Mesendoderm (in vitro differentiated cells): Measurements from ENCODE around the gene FASN.
A peak's percentile ranks its signal among the peaks of the same experiment; 100 is the strongest.

ENCODE experiments used
- DNase-seq: peaks from one replicate; pipeline ENCODE4 v3.0.0; 2013
- H2AK5ac ChIP-seq: 2 replicates; pipeline ENCODE4 v1.6.1; 2013; ENCODE audit warnings: low read length, inconsistent platforms
- H2BK120ac ChIP-seq: 2 replicates; pipeline ENCODE4 v1.6.1; 2013; ENCODE audit warnings: low read depth, mild to moderate bottlenecking, low read length, moderate library complexity, mixed read lengths
- H2BK15ac ChIP-seq: replicated peaks from 2 replicates; pipeline ENCODE4 v1.6.1; 2013; ENCODE audit warnings: low read depth, mild to moderate bottlenecking, moderate library complexity
- H2BK5ac ChIP-seq: 2 replicates; pipeline ENCODE4 v1.6.1; 2013; ENCODE audit warnings: low read length, inconsistent platforms
- H3K18ac ChIP-seq: 2 replicates; pipeline ENCODE4 v1.6.1; 2013; ENCODE audit warnings: mild to moderate bottlenecking, low read length, mixed read lengths
- H3K23ac ChIP-seq: one replicate; pipeline ENCODE4 v1.6.1; 2013; ENCODE audit warnings: low read length
- H3K27ac ChIP-seq: 2 replicates; pipeline ENCODE4 v1.5.1; 2013; ENCODE audit warnings: low read depth, mild to moderate bottlenecking, inconsistent platforms, low read length, moderate library complexity
- H3K27me3 ChIP-seq: 2 replicates; pipeline ENCODE4 v1.6.1; 2013; ENCODE audit warnings: low read length, control low read depth, mild to moderate bottlenecking, inconsistent platforms; ENCODE audit not compliant: insufficient read depth, poor library complexity
- H3K36me3 ChIP-seq: 2 replicates; pipeline ENCODE4 v1.6.1; 2013; ENCODE audit warnings: low read length, inconsistent platforms; ENCODE audit not compliant: control insufficient read depth, insufficient read depth
- H3K4ac ChIP-seq: one replicate; pipeline ENCODE4 v1.6.1; 2013; ENCODE audit warnings: low read depth, mild to moderate bottlenecking, low read length, moderate library complexity
- H3K4me1 ChIP-seq: 2 replicates; pipeline ENCODE4 v1.6.1; 2013; ENCODE audit warnings: low read depth, low read length, inconsistent platforms; ENCODE audit not compliant: control insufficient read depth
- H3K4me2 ChIP-seq: 2 replicates; pipeline ENCODE4 v1.6.1; 2013; ENCODE audit warnings: low read length
- H3K4me3 ChIP-seq: 2 replicates; pipeline ENCODE4 v1.5.1; 2013; ENCODE audit warnings: mild to moderate bottlenecking, low read length
- H3K56ac ChIP-seq: one replicate; pipeline ENCODE4 v1.6.1; 2013; ENCODE audit warnings: low read length
- H3K79me1 ChIP-seq: 2 replicates; pipeline ENCODE4 v1.6.1; 2013; ENCODE audit warnings: low read length, inconsistent platforms
- H3K79me2 ChIP-seq: 2 replicates; pipeline ENCODE4 v1.6.1; 2013; ENCODE audit warnings: mild to moderate bottlenecking, low read length; ENCODE audit not compliant: control insufficient read depth, insufficient read depth
- H3K9ac ChIP-seq: 2 replicates; pipeline ENCODE4 v1.6.1; 2013; ENCODE audit warnings: low read length, inconsistent platforms
- H4K5ac ChIP-seq: one replicate; pipeline ENCODE4 v1.6.1; 2013; ENCODE audit warnings: low read length
- H4K8ac ChIP-seq: one replicate; pipeline ENCODE4 v1.6.1; 2013; ENCODE audit warnings: low read depth, mild to moderate bottlenecking, control low read depth, low read length, moderate library complexity
- WGBS: extraction: QIAGEN DNeasy Blood & Tissue Kit; methylation state at CpG from one replicate; pipeline ENCODE4 v1.1.7; 2013; ENCODE audit warnings: low lambda C conversion rate, missing lambda C conversion rate; ENCODE audit not compliant: insufficient coverage; ENCODE audit errors: extremely low coverage; 5-methylcytosine and 5-hydroxymethylcytosine counted together

The FASN gene

GRCh38 chr17:82034371-82035011 lies 63.5 kb downstream of the FASN start:
- H4K5ac ChIP-seq, result no peak overlapping the region
- H4K8ac ChIP-seq, result no peak overlapping the region
- no peaks in the 10 kb centered on the region for H3K79me2 ChIP-seq
- H2BK120ac ChIP-seq, result no peak overlapping the region
- H2AK5ac ChIP-seq, result no peak overlapping the region
- peak; percentile 42 for DNase-seq
- H3K4me2 ChIP-seq, result no peak overlapping the region
- H3K27ac ChIP-seq, result no peak overlapping the region
- H3K56ac ChIP-seq, result peak overlapping the region; percentile 65
- no peaks in the 10 kb centered on the region for H3K27me3 ChIP-seq
- H3K9ac ChIP-seq, result peak overlapping the region; percentile 35
- no CpG with 5 or more reads among the region's 23 CpGs for WGBS
- no peak overlapping the region for H3K4me3 ChIP-seq
- no peak overlapping the region for H3K18ac ChIP-seq
- no peaks in the 10 kb centered on the region for H3K36me3 ChIP-seq
- H3K4ac ChIP-seq, result no peak overlapping the region
- H3K23ac ChIP-seq, result no peak overlapping the region
- H3K4me1 ChIP-seq, result no peaks in the 10 kb centered on the region
- H3K79me1 ChIP-seq, result no peaks in the 10 kb centered on the region
- H2BK5ac ChIP-seq, result no peak overlapping the region
- no peak overlapping the region for H2BK15ac ChIP-seq

DNA sequence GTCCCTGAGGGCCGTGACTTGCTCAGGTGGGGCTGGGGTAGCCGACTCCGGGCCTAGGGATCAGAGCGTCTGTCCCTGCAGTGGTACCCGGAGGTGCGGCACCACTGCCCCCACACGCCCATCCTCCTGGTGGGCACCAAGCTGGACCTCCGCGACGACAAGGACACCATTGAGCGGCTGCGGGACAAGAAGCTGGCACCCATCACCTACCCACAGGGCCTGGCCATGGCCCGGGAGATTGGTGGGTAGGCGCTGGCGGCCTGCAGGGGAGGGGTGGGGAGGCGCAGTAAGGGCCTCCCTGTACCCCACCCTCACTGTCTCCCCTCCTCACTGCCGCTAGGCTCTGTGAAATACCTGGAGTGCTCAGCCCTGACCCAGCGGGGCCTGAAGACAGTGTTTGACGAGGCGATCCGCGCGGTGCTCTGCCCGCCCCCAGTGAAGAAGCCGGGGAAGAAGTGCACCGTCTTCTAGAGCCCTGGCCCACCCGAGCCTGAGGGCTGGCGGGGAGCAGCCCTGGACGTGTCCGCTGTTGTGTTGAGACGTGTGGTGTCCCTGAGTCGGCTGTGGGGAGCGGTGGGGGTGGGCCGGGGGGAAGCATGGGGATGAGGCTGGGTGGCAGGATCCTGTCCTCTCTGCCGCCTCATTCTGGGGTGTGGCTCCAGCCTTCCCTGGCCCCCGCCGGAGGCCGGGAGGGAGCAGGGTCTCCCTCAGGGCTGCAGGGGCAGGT lies 64.5 kb downstream of the FASN start:
- Histone ChIP-seq H2BK120ac (no peak overlapping the region), H4K5ac (no peak overlapping the region), H3K27ac (no peak overlapping the region), H3K36me3 (no peaks in the 10 kb centered on the region), H4K8ac (no peak overlapping the region), H3K56ac (no peak overlapping the region), H3K23ac (no peak overlapping the region), H3K4me3 (no peak overlapping the region), H3K9ac (no peak overlapping the region), H3K18ac (no peak overlapping the region), H2BK15ac (no peak overlapping the region), H3K4me1 (no peaks in the 10 kb centered on the region), H2AK5ac (no peak overlapping the region), H3K4me2 (no peak overlapping the region), H3K4ac (no peak overlapping the region), H3K79me1 (no peaks in the 10 kb centered on the region), H3K27me3 (no peaks in the 10 kb centered on the region), H2BK5ac (no peak overlapping the region), H3K79me2 (no peaks in the 10 kb centered on the region)
- no CpG with 5 or more reads among the region's 38 CpGs for WGBS
- DNase-seq, result no peak

DNA sequence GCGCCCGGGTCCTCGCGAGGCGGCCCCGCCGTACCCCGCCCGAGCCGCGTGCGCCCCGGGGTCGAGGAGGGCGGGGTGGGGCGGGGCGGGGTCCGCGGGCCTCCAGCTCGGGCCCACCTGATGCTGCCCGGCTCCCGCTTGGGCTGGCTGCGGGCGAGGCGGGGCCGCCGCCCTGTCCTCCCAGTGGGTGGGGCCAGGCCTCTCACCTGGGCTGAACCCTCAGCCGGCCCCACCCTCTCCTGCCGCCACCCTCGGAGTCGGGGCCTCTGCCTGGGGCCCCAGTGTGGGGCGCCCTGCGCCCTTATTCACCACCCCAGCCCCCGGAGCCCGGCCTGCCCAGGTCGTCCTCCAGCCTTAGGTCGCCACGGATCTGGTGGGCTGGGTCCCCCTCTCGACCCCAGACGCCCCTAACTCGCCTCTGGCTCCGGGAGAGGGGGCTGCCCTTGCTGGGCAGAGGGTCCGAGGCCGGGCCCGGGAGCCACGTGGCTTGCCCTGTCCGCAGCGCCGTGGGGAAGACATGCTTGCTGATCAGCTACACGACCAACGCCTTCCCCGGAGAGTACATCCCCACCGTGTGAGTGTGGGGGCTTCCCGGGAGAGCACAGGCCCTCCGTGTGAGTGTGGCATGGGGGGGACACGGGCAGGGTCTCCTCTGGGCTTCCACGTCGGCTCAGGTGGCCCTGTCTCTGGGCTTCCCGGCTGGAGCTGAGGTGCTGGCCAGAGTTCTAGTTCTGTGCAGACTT lies 66.0 kb downstream of the FASN start:
- peak overlapping the region; percentile 70 for H3K4me2 ChIP-seq
- peak overlapping the region; percentile 60 for H3K4me3 ChIP-seq
- H3K79me2 ChIP-seq, result no peaks in the 10 kb centered on the region
- peak overlapping the region; percentile 92 for H3K9ac ChIP-seq
- no CpG with 5 or more reads among the region's 59 CpGs for WGBS
- no peak overlapping the region for H2BK15ac ChIP-seq
- H3K27ac ChIP-seq, result no peak overlapping the region
- no peak overlapping the region for H4K8ac ChIP-seq
- H2BK120ac ChIP-seq, result no peak overlapping the region
- H3K79me1 ChIP-seq, result no peaks in the 10 kb centered on the region
- peak; percentile 53 for DNase-seq
- no peaks in the 10 kb centered on the region for H3K36me3 ChIP-seq
- no peaks in the 10 kb centered on the region for H3K4me1 ChIP-seq
- no peak overlapping the region for H4K5ac ChIP-seq
- H2AK5ac ChIP-seq, result peak overlapping the region; percentile 11
- H3K18ac ChIP-seq, result peak overlapping the region; percentile 24
- no peak overlapping the region for H3K4ac ChIP-seq
- H2BK5ac ChIP-seq, result no peak overlapping the region
- H3K27me3 ChIP-seq, result no peaks in the 10 kb centered on the region
- peak overlapping the region; percentile 96 for H3K56ac ChIP-seq
- peak overlapping the region; percentile 97 for H3K23ac ChIP-seq

- no peaks in the 10 kb centered on the region for H3K79me2 ChIP-seq
- no peak within 1 kb of the TSS for H4K8ac ChIP-seq
- no peak within 1 kb of the TSS for H2BK15ac ChIP-seq
- no peak within 1 kb of the TSS for H2BK5ac ChIP-seq
- no peak within 1 kb of the TSS for H4K5ac ChIP-seq
- peak within 1 kb of the TSS; percentile 40 for H3K18ac ChIP-seq
- peak within 1 kb of the TSS; percentile 92 for H3K9ac ChIP-seq
- peak within 1 kb of the TSS; percentile 99 for H3K23ac ChIP-seq
- no peaks in the 10 kb centered on the region for H3K27me3 ChIP-seq
- no CpG with 5 or more reads among the region's 96 CpGs for WGBS
- H3K36me3 ChIP-seq, result no peaks in the 10 kb centered on the region
- no peak within 1 kb of the TSS for H3K4ac ChIP-seq
- peak within 1 kb of the TSS; percentile 60 for H3K4me3 ChIP-seq
- H3K79me1 ChIP-seq, result no peaks in the 10 kb centered on the region
- H3K4me2 ChIP-seq, result peak within 1 kb of the TSS; percentile 70
- H3K4me1 ChIP-seq, result no peaks in the 10 kb centered on the region
- no peak within 1 kb of the TSS for H2BK120ac ChIP-seq
- peak within 1 kb of the TSS; percentile 22 for H3K27ac ChIP-seq
- peak; percentile 60 for DNase-seq
- peak within 1 kb of the TSS; percentile 96 for H3K56ac ChIP-seq
- H2AK5ac ChIP-seq, result peak within 1 kb of the TSS; percentile 11
Measured at GRCh38 chr17:82031303-82031884, 66.6 kb downstream of the FASN start, which contains the start of gene RAC3. RAC3 (plus strand) TSS chr17:82031678; CDS start chr17:82031762, 84 bp downstream.

- peak overlapping the region; percentile 52 for H3K4me2 ChIP-seq
- no peaks in the 10 kb centered on the region for H3K27me3 ChIP-seq
- no CpG with 5 or more reads among the region's 94 CpGs for WGBS
- peak overlapping the region; percentile 99 for H3K23ac ChIP-seq
- H3K36me3 ChIP-seq, result no peaks in the 10 kb centered on the region
- no peaks in the 10 kb centered on the region for H3K79me2 ChIP-seq
- no peak overlapping the region for H4K5ac ChIP-seq
- H4K8ac ChIP-seq, result no peak overlapping the region
- H3K79me1 ChIP-seq, result no peaks in the 10 kb centered on the region
- H3K56ac ChIP-seq, result peak overlapping the region; percentile 84
- peak; percentile 83 for DNase-seq
- no peaks in the 10 kb centered on the region for H3K4me1 ChIP-seq
- H3K4ac ChIP-seq, result no peak overlapping the region
- H2BK120ac ChIP-seq, result no peak overlapping the region
- peak overlapping the region; percentile 37 for H3K4me3 ChIP-seq
- H2BK15ac ChIP-seq, result no peak overlapping the region
- peak overlapping the region; percentile 74 for H3K9ac ChIP-seq
- H2BK5ac ChIP-seq, result no peak overlapping the region
- peak overlapping the region; percentile 40 for H3K18ac ChIP-seq
- H2AK5ac ChIP-seq, result no peak overlapping the region
- peak overlapping the region; percentile 22 for H3K27ac ChIP-seq
Measured at GRCh38 chr17:82030470-82031302, 67.3 kb downstream of the FASN start.
